GM23338 (cell line): ENCODE measurements around the gene SFRP2. TPM values are rescaled to one million over a fixed set of nuclear protein-coding genes. Genes with fewer than 3 reads are reported as not detected.

ENCODE experiments used
- ATAC-seq: fragments of 200-7000 bp; cut with Tn5 transposase; 3 replicates; pipeline ENCODE4 v1.9.1; 2020
- DNase-seq: peaks from one replicate; pipeline ENCODE4 v3.0.0-alpha.2; 2015; ENCODE audit warnings: low spot score
- H2AFZ ChIP-seq: fragments of 200-600 bp; sonication (generic); 2 replicates; pipeline ENCODE4 v1.8.0; 2016; ENCODE audit warnings: antibody characterized with exemption, mild to moderate bottlenecking, moderate library complexity
- H3F3A ChIP-seq: fragments of 200-600 bp; sonication (generic); replicated peaks from 2 replicates; pipeline ENCODE4 v1.8.0; 2017; ENCODE audit warnings: antibody characterized with exemption, mixed run types, low read depth
- H3K27ac ChIP-seq: fragments of 200-600 bp; sonication (generic); 2 replicates; pipeline ENCODE4 v1.6.1; 2016; ENCODE audit warnings: low read depth
- H3K27me3 ChIP-seq: fragments of 200-600 bp; sonication (generic); 2 replicates; pipeline ENCODE4 v1.8.0; 2016; ENCODE audit warnings: mild to moderate bottlenecking, mixed run types, moderate library complexity; ENCODE audit not compliant: insufficient read depth
- H3K36me3 ChIP-seq: fragments of 200-600 bp; sonication (generic); 2 replicates; pipeline ENCODE4 v1.8.0; 2016; ENCODE audit warnings: mild to moderate bottlenecking; ENCODE audit not compliant: insufficient read depth
- H3K4me1 ChIP-seq: fragments of 200-600 bp; sonication (generic); 2 replicates; pipeline ENCODE4 v1.8.0; 2016; ENCODE audit warnings: mild to moderate bottlenecking, moderate library complexity; ENCODE audit not compliant: insufficient read depth
- H3K4me2 ChIP-seq: fragments of 200-600 bp; sonication (generic); 2 replicates; pipeline ENCODE4 v1.7.1; 2017; ENCODE audit warnings: mixed run types
- H3K4me3 ChIP-seq: fragments of 200-600 bp; sonication (generic); 2 replicates; pipeline ENCODE4 v1.6.1; 2016; ENCODE audit warnings: mixed run types
- H3K79me2 ChIP-seq: fragments of 200-600 bp; sonication (generic); replicated peaks from 2 replicates; pipeline ENCODE4 v1.8.0; 2017; ENCODE audit warnings: mild to moderate bottlenecking; ENCODE audit not compliant: insufficient read depth
- H3K9me2 ChIP-seq: fragments of 200-600 bp; sonication (generic); 2 replicates; pipeline ENCODE4 v1.8.0; 2017; ENCODE audit not compliant: insufficient read depth
- H4K20me1 ChIP-seq: fragments of 200-600 bp; sonication (generic); replicated peaks from 2 replicates; pipeline ENCODE4 v1.8.0; 2017; ENCODE audit warnings: mild to moderate bottlenecking; ENCODE audit not compliant: insufficient read depth
- H3K27ac Mint-ChIP-seq: 2 replicates; pipeline ENCODE4 v1.8.0; 2020; ENCODE audit warnings: inconsistent platforms, mild to moderate bottlenecking, moderate library complexity, mixed read lengths
- H3K27me3 Mint-ChIP-seq: 3 replicates; pipeline ENCODE4 v1.8.0; 2022; ENCODE audit warnings: low read depth, mild to moderate bottlenecking, moderate library complexity, mixed read lengths, inconsistent platforms; ENCODE audit not compliant: insufficient read depth, poor library complexity
- H3K36me3 Mint-ChIP-seq: 3 replicates; pipeline ENCODE4 v1.8.0; 2021; ENCODE audit warnings: low read depth, mild to moderate bottlenecking, inconsistent platforms, moderate library complexity, mixed read lengths
- H3K4me1 Mint-ChIP-seq: 3 replicates; pipeline ENCODE4 v1.8.0; 2020; ENCODE audit warnings: mild to moderate bottlenecking, inconsistent platforms, mixed read lengths
- H3K4me3 Mint-ChIP-seq: 3 replicates; pipeline ENCODE4 v1.8.0; 2021; ENCODE audit warnings: moderate library complexity, mild to moderate bottlenecking, inconsistent platforms, mixed read lengths
- H3K9me3 Mint-ChIP-seq: 3 replicates; pipeline ENCODE4 v1.8.0; 2020; ENCODE audit warnings: moderate library complexity, mild to moderate bottlenecking, inconsistent platforms, mixed read lengths
- CREB1 ChIP-seq: fragments of 250-450 bp; sonication (Bioruptor Pico); IDR thresholded peaks from 2 replicates; pipeline ENCODE4 v1.5.0; 2020; ENCODE audit warnings: low read depth, mild to moderate bottlenecking, moderate library complexity
- EZH2 ChIP-seq: fragments of 200-600 bp; sonication (generic); IDR thresholded peaks from one replicate; pipeline ENCODE4 v1.8.0; 2017; ENCODE audit warnings: antibody characterized with exemption, mild to moderate bottlenecking, low read depth; ENCODE audit not compliant: unreplicated experiment
- EZH2phosphoT487 ChIP-seq: fragments of 200-600 bp; sonication (generic); IDR thresholded peaks from one replicate; pipeline ENCODE4 v1.8.1; 2018; ENCODE audit warnings: antibody characterized with exemption; ENCODE audit not compliant: unreplicated experiment
- JUNB ChIP-seq: IDR thresholded peaks from one replicate; pipeline ENCODE4 v1.6.1; 2016; ENCODE audit warnings: antibody characterized with exemption; ENCODE audit not compliant: unreplicated experiment
- NANOG ChIP-seq: IDR thresholded peaks from 2 replicates; pipeline ENCODE4 v1.6.1; 2016; ENCODE audit warnings: antibody characterized with exemption, borderline replicate concordance
- STAT1 ChIP-seq: IDR thresholded peaks from one replicate; pipeline ENCODE4 v1.6.1; 2016; ENCODE audit warnings: antibody characterized with exemption; ENCODE audit not compliant: unreplicated experiment
- ZNF114 ChIP-seq: fragments of 250-450 bp; sonication (Bioruptor Pico); IDR thresholded peaks from 2 replicates; pipeline ENCODE4 v1.5.0; 2020; ENCODE audit warnings: mild to moderate bottlenecking, moderate library complexity
- ZNF331 ChIP-seq: fragments of 250-450 bp; sonication (Bioruptor Pico); IDR thresholded peaks from 2 replicates; pipeline ENCODE4 v1.5.0; 2020; ENCODE audit warnings: low read depth, mild to moderate bottlenecking, moderate library complexity
- polyA plus RNA-seq: library from polyadenylated mRNA; unstranded; fragments of >200 nt; fragmentation: Nextera tagmentation; extraction: Ambion mirVana; gene quantifications from 2 replicates; pipeline ENCODE4 v1.2.1, GENCODE V29; 2016
- total RNA-seq: library from RNA; depleted of rRNA; stranded (reverse); fragments of >200 nt; shearing (Covaris generic); gene quantifications from 2 replicates; pipeline ENCODE4 v1.2.3, GENCODE V29; 2014
- TF ChIP-seq, protein P1 (sequence below): fragments of 250-450 bp; sonication (Bioruptor Pico); IDR thresholded peaks from 2 replicates; pipeline ENCODE4 v1.5.0; 2020; ENCODE audit warnings: mild to moderate bottlenecking, moderate library complexity

SFRP2 gene
- total and polyA plus RNA-seq, 2 experiments from 2014 or later: 219 to 286 TPM

DNA sequence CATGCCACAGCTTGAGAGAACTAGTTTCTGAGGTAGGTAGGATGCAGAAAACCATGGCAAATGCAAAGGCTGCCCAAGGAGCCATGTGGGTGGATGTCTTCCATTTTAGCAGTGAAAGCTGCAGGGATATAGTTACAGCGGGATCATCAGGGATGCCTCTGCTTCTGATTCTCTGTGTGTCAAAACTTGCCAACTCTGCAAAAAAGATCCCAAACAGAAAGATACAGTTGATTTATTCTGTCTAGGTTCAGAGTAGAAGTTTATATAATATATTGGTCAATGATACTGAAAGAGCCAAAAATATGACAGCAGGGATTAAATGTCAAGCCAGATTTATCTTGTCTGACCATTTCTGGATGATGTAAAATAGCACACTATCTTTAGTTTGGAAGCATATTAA lies 42.4 kb upstream of the SFRP2 start:
- no peaks in the 10 kb centered on the region for H3K36me3 ChIP-seq
- ATAC-seq (no peak), DNase-seq (no peak)
- H3K4me2 ChIP-seq: no peak overlapping the region
- Mint-ChIP-seq H3K4me3 (no peak overlapping the region), H3K36me3 (no peaks in the 10 kb centered on the region), H3K4me1 (peaks cover 13% of the 10 kb centered on the region), H3K9me3 (no peaks in the 10 kb centered on the region), H3K27me3 (peaks cover 2% of the 10 kb centered on the region), H3K27ac (no peak overlapping the region)
- no peaks in the 10 kb centered on the region for H4K20me1 ChIP-seq
- no peak overlapping the region for H3K4me3 ChIP-seq
- H3K4me1 ChIP-seq: 0 out of 2 replicates have a peak, but pooled peaks cover 3% of the 10 kb centered on the region
- no peaks in the 10 kb centered on the region for H3K79me2 ChIP-seq
- TF ChIP-seq ZNF331 (CRISPR knock-in tag) (no peak), ZNF114 (CRISPR knock-in tag) (no peak), JUNB (no peak), NANOG (no peak), CREB1 (CRISPR knock-in tag) (no peak), EZH2phosphoT487 (no peak), EZH2 (no peak), STAT1 (no peak)
- TF ChIP-seq, protein P1, sequence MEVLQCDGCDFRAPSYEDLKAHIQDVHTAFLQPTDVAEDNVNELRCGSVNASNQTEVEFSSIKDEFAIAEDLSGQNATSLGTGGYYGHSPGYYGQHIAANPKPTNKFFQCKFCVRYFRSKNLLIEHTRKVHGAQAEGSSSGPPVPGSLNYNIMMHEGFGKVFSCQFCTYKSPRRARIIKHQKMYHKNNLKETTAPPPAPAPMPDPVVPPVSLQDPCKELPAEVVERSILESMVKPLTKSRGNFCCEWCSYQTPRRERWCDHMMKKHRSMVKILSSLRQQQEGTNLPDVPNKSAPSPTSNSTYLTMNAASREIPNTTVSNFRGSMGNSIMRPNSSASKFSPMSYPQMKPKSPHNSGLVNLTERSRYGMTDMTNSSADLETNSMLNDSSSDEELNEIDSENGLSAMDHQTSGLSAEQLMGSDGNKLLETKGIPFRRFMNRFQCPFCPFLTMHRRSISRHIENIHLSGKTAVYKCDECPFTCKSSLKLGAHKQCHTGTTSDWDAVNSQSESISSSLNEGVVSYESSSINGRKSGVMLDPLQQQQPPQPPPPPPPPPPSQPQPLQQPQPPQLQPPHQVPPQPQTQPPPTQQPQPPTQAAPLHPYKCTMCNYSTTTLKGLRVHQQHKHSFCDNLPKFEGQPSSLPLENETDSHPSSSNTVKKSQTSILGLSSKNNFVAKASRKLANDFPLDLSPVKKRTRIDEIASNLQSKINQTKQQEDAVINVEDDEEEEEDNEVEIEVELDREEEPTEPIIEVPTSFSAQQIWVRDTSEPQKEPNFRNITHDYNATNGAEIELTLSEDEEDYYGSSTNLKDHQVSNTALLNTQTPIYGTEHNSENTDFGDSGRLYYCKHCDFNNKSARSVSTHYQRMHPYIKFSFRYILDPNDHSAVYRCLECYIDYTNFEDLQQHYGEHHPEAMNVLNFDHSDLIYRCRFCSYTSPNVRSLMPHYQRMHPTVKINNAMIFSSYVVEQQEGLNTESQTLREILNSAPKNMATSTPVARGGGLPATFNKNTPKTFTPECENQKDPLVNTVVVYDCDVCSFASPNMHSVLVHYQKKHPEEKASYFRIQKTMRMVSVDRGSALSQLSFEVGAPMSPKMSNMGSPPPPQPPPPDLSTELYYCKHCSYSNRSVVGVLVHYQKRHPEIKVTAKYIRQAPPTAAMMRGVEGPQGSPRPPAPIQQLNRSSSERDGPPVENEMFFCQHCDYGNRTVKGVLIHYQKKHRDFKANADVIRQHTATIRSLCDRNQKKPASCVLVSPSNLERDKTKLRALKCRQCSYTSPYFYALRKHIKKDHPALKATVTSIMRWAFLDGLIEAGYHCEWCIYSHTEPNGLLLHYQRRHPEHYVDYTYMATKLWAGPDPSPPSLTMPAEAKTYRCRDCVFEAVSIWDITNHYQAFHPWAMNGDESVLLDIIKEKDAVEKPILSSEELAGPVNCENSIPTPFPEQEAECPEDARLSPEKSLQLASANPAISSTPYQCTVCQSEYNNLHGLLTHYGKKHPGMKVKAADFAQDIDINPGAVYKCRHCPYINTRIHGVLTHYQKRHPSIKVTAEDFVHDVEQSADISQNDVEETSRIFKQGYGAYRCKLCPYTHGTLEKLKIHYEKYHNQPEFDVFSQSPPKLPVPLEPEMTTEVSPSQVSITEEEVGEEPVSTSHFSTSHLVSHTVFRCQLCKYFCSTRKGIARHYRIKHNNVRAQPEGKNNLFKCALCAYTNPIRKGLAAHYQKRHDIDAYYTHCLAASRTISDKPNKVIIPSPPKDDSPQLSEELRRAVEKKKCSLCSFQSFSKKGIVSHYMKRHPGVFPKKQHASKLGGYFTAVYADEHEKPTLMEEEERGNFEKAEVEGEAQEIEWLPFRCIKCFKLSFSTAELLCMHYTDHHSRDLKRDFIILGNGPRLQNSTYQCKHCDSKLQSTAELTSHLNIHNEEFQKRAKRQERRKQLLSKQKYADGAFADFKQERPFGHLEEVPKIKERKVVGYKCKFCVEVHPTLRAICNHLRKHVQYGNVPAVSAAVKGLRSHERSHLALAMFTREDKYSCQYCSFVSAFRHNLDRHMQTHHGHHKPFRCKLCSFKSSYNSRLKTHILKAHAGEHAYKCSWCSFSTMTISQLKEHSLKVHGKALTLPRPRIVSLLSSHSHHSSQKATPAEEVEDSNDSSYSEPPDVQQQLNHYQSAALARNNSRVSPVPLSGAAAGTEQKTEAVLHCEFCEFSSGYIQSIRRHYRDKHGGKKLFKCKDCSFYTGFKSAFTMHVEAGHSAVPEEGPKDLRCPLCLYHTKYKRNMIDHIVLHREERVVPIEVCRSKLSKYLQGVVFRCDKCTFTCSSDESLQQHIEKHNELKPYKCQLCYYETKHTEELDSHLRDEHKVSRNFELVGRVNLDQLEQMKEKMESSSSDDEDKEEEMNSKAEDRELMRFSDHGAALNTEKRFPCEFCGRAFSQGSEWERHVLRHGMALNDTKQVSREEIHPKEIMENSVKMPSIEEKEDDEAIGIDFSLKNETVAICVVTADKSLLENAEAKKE (CRISPR knock-in tag): no peak
- H3K27ac ChIP-seq: no peak overlapping the region
- H3K27me3 ChIP-seq: no peaks in the 10 kb centered on the region
- H2AFZ ChIP-seq: peak overlapping the region; percentile 72; the same call in 1 of the 2 replicates
- no peaks in the 10 kb centered on the region for H3F3A ChIP-seq
- H3K9me2 ChIP-seq: no peaks in the 10 kb centered on the region; the same call in 1 of the 2 replicates
